HUDEP-2 (cell line): ENCODE measurements around the gene TACC2.

Source experiments
- DNase-seq, 76 experiments: peaks; one replicate each; lab custom pipeline; 2025; ENCODE audit not compliant: unreplicated experiment in 76 of 76; lab: John Stamatoyannopoulos, UW

The TACC2 gene

GRCh38 chr10:122208571-122209430, 219.8 kb downstream of the TACC2 start:
- no peak for DNase-seq

GRCh38 chr10:122210481-122211265, 221.7 kb downstream of the TACC2 start:
- DNase-seq, result no peak

GRCh38 chr10:122213364-122213763, 224.4 kb downstream of the TACC2 start:
- DNase-seq, result no peak

- no peak for DNase-seq
Observed at GRCh38 chr10:122213766-122214165, 224.8 kb downstream of the TACC2 start.

- no peak for DNase-seq
Observed at GRCh38 chr10:122216047-122216446, 227.1 kb downstream of the TACC2 start.

DNA sequence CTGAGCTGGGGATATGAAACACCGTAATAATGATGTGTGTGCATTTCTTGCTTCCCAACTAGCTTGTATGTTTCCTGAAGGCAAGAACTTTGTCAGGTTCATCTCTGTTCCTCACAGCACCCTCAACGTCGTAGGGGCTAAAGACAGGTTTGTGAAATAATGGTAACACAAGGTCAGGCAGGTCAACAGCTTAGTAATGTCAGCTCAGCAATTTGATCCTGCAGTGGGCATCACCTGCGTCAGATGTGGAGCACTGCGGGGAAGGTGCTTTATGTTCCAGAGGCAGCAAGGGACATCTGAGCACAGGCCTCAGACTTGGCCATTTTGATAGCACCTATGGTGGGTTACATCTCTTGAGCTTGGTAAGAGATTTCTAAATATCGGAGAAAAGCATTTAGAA, 230.4 kb downstream of the TACC2 start:
- DNase-seq, result no peak

- no peak for DNase-seq
Observed at GRCh38 chr10:122220736-122221135, 231.8 kb downstream of the TACC2 start.

GRCh38 chr10:122221958-122222357, 233.0 kb downstream of the TACC2 start:
- DNase-seq, result no peak

DNA sequence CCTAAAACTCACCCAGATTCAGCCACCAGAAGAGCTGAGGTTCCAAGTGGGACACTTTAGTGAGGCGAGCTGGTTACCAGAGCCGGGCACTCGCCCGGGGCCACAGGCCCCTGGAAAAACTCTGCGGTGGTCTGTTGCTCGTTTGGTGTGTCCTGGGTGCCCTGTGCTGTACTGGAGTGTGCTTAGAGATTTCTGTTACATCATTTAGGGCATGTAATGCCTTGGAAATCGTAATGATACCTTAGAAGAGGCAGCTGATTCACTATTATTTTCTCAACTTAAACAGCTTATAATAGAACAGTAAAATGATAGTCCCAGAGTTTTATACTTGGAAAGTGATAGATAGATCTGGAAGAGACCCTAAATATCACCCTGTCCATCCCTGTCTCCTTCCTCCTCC, 233.7 kb downstream of the TACC2 start:
- DNase-seq, result no peak

- DNase-seq, result no peak
Observed at GRCh38 chr10:122224159-122224558, 235.2 kb downstream of the TACC2 start.

GRCh38 chr10:122225330-122225729, 236.4 kb downstream of the TACC2 start:
- DNase-seq, result no peak

DNA sequence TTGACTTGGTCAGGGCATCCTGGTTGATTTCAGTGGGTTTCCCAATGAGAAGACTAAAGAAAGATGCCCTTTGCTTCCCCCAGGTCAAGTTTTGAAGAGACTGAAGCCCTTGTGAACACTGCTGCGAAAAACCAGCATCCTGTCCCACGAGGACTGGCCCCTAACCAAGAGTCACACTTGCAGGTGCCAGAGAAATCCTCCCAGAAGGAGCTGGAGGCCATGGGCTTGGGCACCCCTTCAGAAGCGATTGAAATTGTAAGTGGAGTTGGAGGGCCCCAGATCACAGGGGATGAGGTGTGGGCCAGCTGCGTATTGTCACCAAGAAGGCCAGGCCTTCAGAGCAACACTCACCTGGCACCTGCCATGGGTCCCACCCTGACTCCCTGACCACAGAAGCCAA, 238.8 kb downstream of the TACC2 start:
- no peak for DNase-seq

DNA sequence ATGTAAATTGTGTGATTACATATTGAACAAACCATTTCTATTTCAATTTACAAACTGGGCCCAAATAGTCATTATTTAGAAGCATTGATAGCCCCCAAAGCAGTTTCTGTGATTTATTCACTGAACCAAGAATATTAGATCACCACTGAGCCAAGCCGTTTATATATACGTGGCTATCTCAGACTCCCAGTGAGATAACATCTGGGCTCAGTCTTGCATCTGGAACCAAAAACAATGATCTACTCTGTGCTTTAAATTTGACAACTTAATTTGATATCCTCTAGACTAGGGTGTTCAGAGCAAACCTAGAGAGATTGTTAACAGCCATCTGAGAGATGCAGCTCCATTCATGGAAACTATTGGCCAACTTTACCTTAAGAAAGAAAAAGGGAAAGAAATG, 240.7 kb downstream of the TACC2 start:
- DNase-seq, result no peak

- DNase-seq, result no peak
Observed at GRCh38 chr10:122230222-122230621, 241.3 kb downstream of the TACC2 start.

GRCh38 chr10:122232769-122233168, 243.8 kb downstream of the TACC2 start:
- DNase-seq, result no peak

GRCh38 chr10:122233857-122234348, 244.9 kb downstream of the TACC2 start:
- no peak for DNase-seq

- DNase-seq, result no peak
Observed at GRCh38 chr10:122234416-122234815, 245.5 kb downstream of the TACC2 start.

DNA sequence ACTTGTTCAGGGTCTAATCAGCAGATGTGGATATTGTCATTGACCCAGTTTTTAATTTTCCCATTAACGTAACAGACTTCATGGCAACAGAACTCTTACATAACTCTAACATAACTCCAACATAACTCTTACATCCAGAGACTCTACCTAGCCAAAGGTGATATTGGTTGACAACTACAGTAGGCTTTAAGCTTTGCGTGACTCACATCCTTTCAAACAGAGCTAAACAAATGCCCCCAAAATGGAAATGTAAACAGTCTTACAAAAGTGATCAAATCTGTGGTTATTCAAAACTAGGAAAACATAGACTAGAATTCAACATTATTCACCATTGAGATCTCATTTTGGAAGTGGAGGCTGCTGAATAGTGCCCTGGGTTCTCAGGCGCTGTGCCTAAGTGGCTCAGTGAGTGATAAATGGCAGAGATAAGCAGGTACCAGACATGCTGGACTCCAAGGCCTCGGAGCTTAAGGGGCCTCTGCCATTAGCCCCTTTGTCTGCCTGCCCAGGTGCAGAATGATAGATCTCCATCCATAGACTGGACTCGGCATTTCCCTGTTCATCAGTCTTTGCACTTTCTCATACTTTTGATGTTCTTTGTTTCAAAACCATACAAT, 247.8 kb downstream of the TACC2 start:
- no peak for DNase-seq

DNA sequence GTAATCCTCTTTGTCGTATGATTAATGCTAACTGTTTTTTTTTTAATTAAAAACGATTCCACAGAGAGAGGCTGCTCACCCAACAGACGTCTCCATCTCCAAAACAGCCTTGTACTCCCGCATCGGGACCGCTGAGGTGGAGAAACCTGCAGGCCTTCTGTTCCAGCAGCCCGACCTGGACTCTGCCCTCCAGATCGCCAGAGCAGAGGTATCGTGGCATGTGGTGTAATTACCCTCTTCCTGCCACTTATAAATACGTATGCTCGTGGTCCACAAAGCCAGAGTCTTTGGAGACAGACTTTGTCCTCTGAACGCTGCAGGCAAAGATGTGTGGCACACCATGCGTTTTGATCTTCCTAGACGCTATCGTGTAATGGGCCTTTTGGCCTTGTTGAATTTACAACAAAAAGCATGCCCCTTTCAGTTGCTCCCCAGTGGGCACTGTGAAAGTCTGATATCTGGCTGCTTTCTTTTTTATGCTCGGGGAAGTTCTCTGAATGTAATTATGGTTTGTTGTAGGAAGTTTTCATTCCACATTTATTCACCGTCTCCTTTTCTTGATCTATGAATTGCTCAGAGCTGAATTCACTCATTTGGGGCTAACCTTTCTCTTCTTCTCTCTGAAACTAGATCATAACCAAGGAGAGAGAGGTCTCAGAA, 248.5 kb downstream of the TACC2 start:
- no peak for DNase-seq

DNA sequence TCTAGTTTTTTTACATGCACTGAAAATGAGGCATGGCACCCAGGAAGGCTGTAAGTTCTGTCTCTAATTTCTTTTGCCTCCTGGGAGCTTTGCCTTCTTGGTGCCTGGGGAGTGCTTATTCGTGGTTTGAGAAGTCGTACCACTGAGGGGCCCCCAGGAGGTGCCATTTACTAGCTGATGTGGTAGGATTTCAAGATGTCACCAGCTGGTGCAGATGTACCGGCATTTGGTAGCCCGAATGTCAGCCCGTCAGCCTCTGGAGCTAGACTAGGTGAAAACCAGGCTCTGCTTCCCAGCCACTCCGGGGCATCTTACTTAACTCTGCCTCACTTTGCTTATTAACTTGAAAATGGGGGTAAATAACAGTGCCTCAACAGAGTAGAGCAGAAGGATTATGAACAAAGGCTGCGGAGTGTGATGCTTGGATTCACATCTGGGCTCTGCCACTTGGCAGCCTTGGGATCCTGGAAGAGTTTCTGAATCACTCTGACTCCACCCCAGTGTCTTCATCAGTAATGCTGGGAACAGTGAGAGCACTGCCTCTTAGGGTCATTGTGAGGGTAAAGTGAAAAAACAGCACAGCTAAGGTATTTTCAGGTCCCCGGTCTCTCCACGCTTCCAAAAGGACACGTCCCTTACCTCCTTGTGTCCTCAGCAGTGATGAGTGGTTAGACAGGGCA, 250.8 kb downstream of the TACC2 start:
- DNase-seq, result no peak
